Right lobe of liver (tissue), 4 donors: Measurements from ENCODE around the gene DCTN3.

ENCODE experiments used
- POLR2A ChIP-seq: fragments of 450-650 bp; IDR thresholded peaks from one replicate; pipeline ENCODE4 v1.6.1; 2017; ENCODE audit warnings: antibody characterized with exemption, mild to moderate bottlenecking
- TF ChIP-seq, protein P1 (sequence below), 4 donors: fragments of 200-600 bp in 3 of 4; fragments of 450-650 bp in 1 of 4; IDR thresholded peaks; one replicate each; pipeline versions ENCODE4 v1.5.1 to v1.8.0; 2016 to 2022; ENCODE audit warnings: antibody characterized with exemption in 4 of 4, mild to moderate bottlenecking in 2 of 4
- donor health status: DM: no; HTN: no; CAD: no.
- donor health status: DM: no; HTN: no; CAD: no.
- donor health status: DM: no; HTN: yes; CAD: no.

DNA sequence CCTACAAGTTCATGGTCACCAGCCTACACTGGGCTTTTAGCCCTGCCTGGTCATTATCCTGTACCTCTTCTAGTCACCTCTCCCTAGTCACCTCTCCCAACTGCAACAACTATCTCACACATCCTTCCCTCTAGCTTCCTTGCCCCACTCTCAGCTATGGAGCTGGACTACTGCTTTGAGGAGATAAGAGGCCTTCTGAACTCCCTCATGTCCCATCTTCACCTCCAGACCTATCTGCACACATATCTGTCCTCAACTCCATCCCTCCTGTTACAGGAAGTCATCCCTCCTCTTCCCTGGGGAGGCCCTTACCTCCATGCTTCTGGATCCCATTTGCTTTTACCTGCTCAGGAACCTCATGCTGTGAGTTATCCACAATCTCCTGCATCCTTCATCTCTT lies 14.1 kb downstream of the DCTN3 start:
- TF ChIP-seq, protein P1, sequence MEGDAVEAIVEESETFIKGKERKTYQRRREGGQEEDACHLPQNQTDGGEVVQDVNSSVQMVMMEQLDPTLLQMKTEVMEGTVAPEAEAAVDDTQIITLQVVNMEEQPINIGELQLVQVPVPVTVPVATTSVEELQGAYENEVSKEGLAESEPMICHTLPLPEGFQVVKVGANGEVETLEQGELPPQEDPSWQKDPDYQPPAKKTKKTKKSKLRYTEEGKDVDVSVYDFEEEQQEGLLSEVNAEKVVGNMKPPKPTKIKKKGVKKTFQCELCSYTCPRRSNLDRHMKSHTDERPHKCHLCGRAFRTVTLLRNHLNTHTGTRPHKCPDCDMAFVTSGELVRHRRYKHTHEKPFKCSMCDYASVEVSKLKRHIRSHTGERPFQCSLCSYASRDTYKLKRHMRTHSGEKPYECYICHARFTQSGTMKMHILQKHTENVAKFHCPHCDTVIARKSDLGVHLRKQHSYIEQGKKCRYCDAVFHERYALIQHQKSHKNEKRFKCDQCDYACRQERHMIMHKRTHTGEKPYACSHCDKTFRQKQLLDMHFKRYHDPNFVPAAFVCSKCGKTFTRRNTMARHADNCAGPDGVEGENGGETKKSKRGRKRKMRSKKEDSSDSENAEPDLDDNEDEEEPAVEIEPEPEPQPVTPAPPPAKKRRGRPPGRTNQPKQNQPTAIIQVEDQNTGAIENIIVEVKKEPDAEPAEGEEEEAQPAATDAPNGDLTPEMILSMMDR (IDR thresholded peaks at IDR 0.05) = no peak
- TF ChIP-seq POLR2A = no peak
